ENCODE measurements around the gene OR2L2.

OR2L2 gene, protein sequence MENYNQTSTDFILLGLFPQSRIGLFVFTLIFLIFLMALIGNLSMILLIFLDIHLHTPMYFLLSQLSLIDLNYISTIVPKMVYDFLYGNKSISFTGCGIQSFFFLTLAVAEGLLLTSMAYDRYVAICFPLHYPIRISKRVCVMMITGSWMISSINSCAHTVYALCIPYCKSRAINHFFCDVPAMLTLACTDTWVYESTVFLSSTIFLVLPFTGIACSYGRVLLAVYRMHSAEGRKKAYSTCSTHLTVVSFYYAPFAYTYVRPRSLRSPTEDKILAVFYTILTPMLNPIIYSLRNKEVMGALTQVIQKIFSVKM

DNA sequence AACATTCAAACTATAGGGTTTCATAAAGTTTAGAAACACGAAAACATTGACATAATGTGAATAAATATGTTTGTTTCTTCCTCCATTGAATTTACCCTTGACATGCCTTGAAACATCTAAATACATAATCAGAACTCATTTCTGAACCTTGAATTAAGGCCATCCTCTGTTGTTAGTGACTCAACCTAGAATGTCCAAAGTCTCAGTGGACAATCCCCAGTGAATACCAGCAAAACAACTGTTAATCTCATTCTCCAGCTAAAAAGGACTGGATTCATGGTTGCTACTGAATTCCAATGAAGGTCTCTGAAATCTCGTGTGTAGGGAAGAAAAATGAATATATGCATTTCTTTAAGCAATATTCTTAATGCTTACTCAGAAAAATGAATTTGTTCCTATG lies at the start of gene OR2L2:
Gene OR2L2 (plus strand): TSS at position 301 of the 400 bp plus-strand sequence. CDS start 8,198 bp downstream, outside the sequence.
- Histone ChIP-seq H3K4me3 (ENCODE audit: low read depth, low read length) (no peak within 1 kb of the TSS), H2AFZ (ENCODE audit: low read length, unreplicated experiment) (no peak within 1 kb of the TSS), H3K36me3 (ENCODE audit: insufficient read depth, low read length) (no peaks in the 10 kb centered on the region), H3K27ac (ENCODE audit: low read depth, low read length) (no peak within 1 kb of the TSS), H3K27me3 (ENCODE audit: insufficient read depth, low read length) (no peaks in the 10 kb centered on the region), H3K79me2 (ENCODE audit: control insufficient read depth, insufficient read depth, low read length, unreplicated experiment) (no peaks in the 10 kb centered on the region), H3K4me1 (ENCODE audit: control insufficient read depth, insufficient read depth, low read length, unreplicated experiment) (no peaks in the 10 kb centered on the region)

- Histone ChIP-seq H3K79me2 (ENCODE audit: control insufficient read depth, insufficient read depth, low read length, unreplicated experiment) (no peaks in the 10 kb centered on the region), H2AFZ (ENCODE audit: low read length, unreplicated experiment) (no peak overlapping the region), H3K27ac (ENCODE audit: low read depth, low read length) (no peak overlapping the region), H3K36me3 (ENCODE audit: insufficient read depth, low read length) (no peaks in the 10 kb centered on the region), H3K4me3 (ENCODE audit: low read depth, low read length) (no peak overlapping the region), H3K4me1 (ENCODE audit: control insufficient read depth, insufficient read depth, low read length, unreplicated experiment) (no peaks in the 10 kb centered on the region), H3K27me3 (ENCODE audit: insufficient read depth, low read length) (no peaks in the 10 kb centered on the region)
These were observed 36.9 kb upstream of the OR2L2 start for GRCh38 chr1:247992986-247993385.

DNA sequence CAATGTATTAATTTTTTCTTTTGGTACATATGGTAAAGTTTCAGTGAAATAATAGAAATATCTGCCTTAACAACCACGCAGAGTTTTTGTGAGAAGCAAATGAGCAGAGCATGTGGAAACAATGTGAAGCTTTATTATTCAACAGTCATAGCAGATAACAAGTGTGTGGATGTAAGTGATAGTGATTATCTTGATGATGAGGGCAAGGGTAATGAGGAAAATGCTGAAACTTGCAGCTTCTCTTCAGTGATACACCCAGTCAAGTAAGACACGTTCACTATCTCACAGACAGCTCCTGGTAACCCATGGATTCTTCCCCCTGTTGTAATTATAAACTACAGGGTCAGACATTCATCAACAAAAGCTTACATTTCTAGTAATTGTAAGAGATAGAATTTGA lies 31.1 kb upstream of the OR2L2 start:
- H3K79me2 ChIP-seq (ENCODE audit: control insufficient read depth, insufficient read depth, low read length, unreplicated experiment) = no peaks in the 10 kb centered on the region

GRCh38 chr1:248000169-248000568 lies 29.7 kb upstream of the OR2L2 start:
- no peaks in the 10 kb centered on the region for H3K27me3 ChIP-seq (ENCODE audit: insufficient read depth, low read length)
- H3K27ac ChIP-seq (ENCODE audit: low read depth, low read length) = no peak overlapping the region

More for the DNA sequence above, 31.1 kb upstream of the OR2L2 start:
- no peak overlapping the region for H2AFZ ChIP-seq (ENCODE audit: low read length, unreplicated experiment)
- no peaks in the 10 kb centered on the region for H3K36me3 ChIP-seq (ENCODE audit: insufficient read depth, low read length)
- no peaks in the 10 kb centered on the region for H3K27me3 ChIP-seq (ENCODE audit: insufficient read depth, low read length)
- no peaks in the 10 kb centered on the region for H3K4me1 ChIP-seq (ENCODE audit: control insufficient read depth, insufficient read depth, low read length, unreplicated experiment)
- no peak overlapping the region for H3K27ac ChIP-seq (ENCODE audit: low read depth, low read length)
- H3K4me3 ChIP-seq (ENCODE audit: low read depth, low read length) = no peak overlapping the region

DNA sequence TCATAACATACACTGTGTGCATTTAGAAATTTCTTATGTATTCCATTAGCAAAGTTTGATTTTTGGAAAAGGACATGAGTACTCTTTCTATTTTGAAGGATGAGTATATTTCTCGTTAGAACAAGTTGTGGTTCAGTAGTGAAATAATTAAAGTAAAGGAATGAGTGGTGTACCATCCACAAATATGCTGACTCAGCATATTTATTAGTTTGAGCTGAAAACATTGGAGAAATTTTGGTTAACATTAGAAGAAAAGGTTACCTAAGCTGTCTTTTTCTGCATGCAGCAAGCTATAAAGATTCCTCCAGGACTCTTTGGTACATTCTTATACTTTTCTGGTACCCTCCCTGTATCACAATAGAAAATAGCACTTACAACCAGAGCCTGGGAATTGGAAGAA lies 22.1 kb upstream of the OR2L2 start:
- Histone ChIP-seq H3K27ac (ENCODE audit: low read depth, low read length) (no peak overlapping the region), H3K27me3 (ENCODE audit: insufficient read depth, low read length) (no peaks in the 10 kb centered on the region), H3K4me3 (ENCODE audit: low read depth, low read length) (no peak overlapping the region), H3K79me2 (ENCODE audit: control insufficient read depth, insufficient read depth, low read length, unreplicated experiment) (no peaks in the 10 kb centered on the region), H3K4me1 (ENCODE audit: control insufficient read depth, insufficient read depth, low read length, unreplicated experiment) (no peaks in the 10 kb centered on the region), H2AFZ (ENCODE audit: low read length, unreplicated experiment) (no peak overlapping the region), H3K36me3 (ENCODE audit: insufficient read depth, low read length) (no peaks in the 10 kb centered on the region)

More at GRCh38 chr1:248000169-248000568, 29.7 kb upstream of the OR2L2 start:
- H3K36me3 ChIP-seq (ENCODE audit: insufficient read depth, low read length) = no peaks in the 10 kb centered on the region
- H3K4me1 ChIP-seq (ENCODE audit: control insufficient read depth, insufficient read depth, low read length, unreplicated experiment) = no peaks in the 10 kb centered on the region
- H2AFZ ChIP-seq (ENCODE audit: low read length, unreplicated experiment) = no peak overlapping the region
- H3K4me3 ChIP-seq (ENCODE audit: low read depth, low read length) = no peak overlapping the region
- no peaks in the 10 kb centered on the region for H3K79me2 ChIP-seq (ENCODE audit: control insufficient read depth, insufficient read depth, low read length, unreplicated experiment)

DNA sequence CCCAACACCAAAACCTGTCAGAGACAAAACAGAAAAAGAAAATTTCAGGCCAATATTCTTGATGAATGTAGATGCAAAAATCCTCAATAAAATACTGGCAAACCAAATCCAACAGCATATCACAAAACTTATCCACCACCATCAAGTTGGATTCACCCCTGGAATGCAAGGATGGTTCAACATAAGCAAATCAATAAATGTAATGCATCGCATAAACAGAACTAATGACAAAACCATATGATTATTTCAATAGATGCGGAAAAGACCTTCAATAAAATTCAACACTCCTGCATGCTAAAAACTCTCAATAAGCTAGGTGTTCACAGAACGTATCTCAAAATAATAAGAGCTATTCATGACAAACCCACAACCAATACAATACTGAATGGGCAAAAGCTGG lies 20.2 kb upstream of the OR2L2 start:
- H2AFZ ChIP-seq (ENCODE audit: low read length, unreplicated experiment) = no peak overlapping the region
- no peak overlapping the region for H3K4me3 ChIP-seq (ENCODE audit: low read depth, low read length)
- no peaks in the 10 kb centered on the region for H3K79me2 ChIP-seq (ENCODE audit: control insufficient read depth, insufficient read depth, low read length, unreplicated experiment)
- no peaks in the 10 kb centered on the region for H3K36me3 ChIP-seq (ENCODE audit: insufficient read depth, low read length)
- no peak overlapping the region for H3K27ac ChIP-seq (ENCODE audit: low read depth, low read length)
- no peaks in the 10 kb centered on the region for H3K27me3 ChIP-seq (ENCODE audit: insufficient read depth, low read length)
- no peaks in the 10 kb centered on the region for H3K4me1 ChIP-seq (ENCODE audit: control insufficient read depth, insufficient read depth, low read length, unreplicated experiment)

GRCh38 chr1:248013229-248013710 lies 16.6 kb upstream of the OR2L2 start, which contains the start of gene OR2L5:
Gene OR2L5, plus strand, starts transcription at chr1:248013660. Its CDS starts 8,288 bp downstream, at chr1:248021948.
- H3K79me2 ChIP-seq (ENCODE audit: control insufficient read depth, insufficient read depth, low read length, unreplicated experiment) = no peaks in the 10 kb centered on the region
- H2AFZ ChIP-seq (ENCODE audit: low read length, unreplicated experiment) = no peak within 1 kb of the TSS
- H3K27ac ChIP-seq (ENCODE audit: low read depth, low read length) = no peak within 1 kb of the TSS
- H3K4me1 ChIP-seq (ENCODE audit: control insufficient read depth, insufficient read depth, low read length, unreplicated experiment) = no peaks in the 10 kb centered on the region
- H3K4me3 ChIP-seq (ENCODE audit: low read depth, low read length) = no peak within 1 kb of the TSS
- no peaks in the 10 kb centered on the region for H3K36me3 ChIP-seq (ENCODE audit: insufficient read depth, low read length)
- H3K27me3 ChIP-seq (ENCODE audit: insufficient read depth, low read length) = no peaks in the 10 kb centered on the region

- Histone ChIP-seq H3K36me3 (ENCODE audit: insufficient read depth, low read length) (no peaks in the 10 kb centered on the region), H3K79me2 (ENCODE audit: control insufficient read depth, insufficient read depth, low read length, unreplicated experiment) (no peaks in the 10 kb centered on the region), H3K27me3 (ENCODE audit: insufficient read depth, low read length) (no peaks in the 10 kb centered on the region), H3K27ac (ENCODE audit: low read depth, low read length) (no peak overlapping the region), H2AFZ (ENCODE audit: low read length, unreplicated experiment) (no peak overlapping the region), H3K4me3 (ENCODE audit: low read depth, low read length) (no peak overlapping the region), H3K4me1 (ENCODE audit: control insufficient read depth, insufficient read depth, low read length, unreplicated experiment) (no peaks in the 10 kb centered on the region)
These were observed 14.1 kb upstream of the OR2L2 start for GRCh38 chr1:248015803-248016202.

- Histone ChIP-seq H3K4me1 (ENCODE audit: control insufficient read depth, insufficient read depth, low read length, unreplicated experiment) (no peaks in the 10 kb centered on the region), H3K4me3 (ENCODE audit: low read depth, low read length) (no peak overlapping the region), H3K27ac (ENCODE audit: low read depth, low read length) (no peak overlapping the region), H3K27me3 (ENCODE audit: insufficient read depth, low read length) (no peaks in the 10 kb centered on the region), H3K79me2 (ENCODE audit: control insufficient read depth, insufficient read depth, low read length, unreplicated experiment) (no peaks in the 10 kb centered on the region), H3K36me3 (ENCODE audit: insufficient read depth, low read length) (no peaks in the 10 kb centered on the region), H2AFZ (ENCODE audit: low read length, unreplicated experiment) (no peak overlapping the region)
These were observed 15.3 kb downstream of the OR2L2 start for GRCh38 chr1:248045209-248045608.

DNA sequence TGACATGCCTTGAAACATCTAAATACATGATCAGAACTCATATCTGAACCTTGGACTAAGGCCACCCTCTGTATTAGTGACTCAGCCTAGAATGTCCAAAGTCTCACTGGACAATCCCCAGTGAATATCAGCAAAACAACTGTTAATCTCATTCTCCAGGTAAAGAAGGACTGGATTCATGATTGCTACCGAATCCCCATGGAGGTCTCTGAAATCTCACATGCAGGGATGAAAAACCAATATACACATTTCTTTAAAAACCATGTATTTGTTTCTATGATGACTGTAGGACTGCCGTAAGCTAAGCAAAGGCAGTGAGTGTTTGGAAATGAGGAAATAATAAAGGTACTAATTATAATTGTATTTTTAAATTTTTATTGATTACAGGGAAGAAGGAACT lies 16.7 kb downstream of the OR2L2 start, which contains the start of gene OR2L3:
Gene OR2L3 (plus strand): TSS at position 301 of the 400 bp plus-strand sequence. CDS start 13,846 bp downstream, outside the sequence.
- Histone ChIP-seq H3K4me3 (ENCODE audit: low read depth, low read length) (no peak within 1 kb of the TSS), H2AFZ (ENCODE audit: low read length, unreplicated experiment) (no peak within 1 kb of the TSS), H3K27me3 (ENCODE audit: insufficient read depth, low read length) (no peaks in the 10 kb centered on the region), H3K36me3 (ENCODE audit: insufficient read depth, low read length) (no peaks in the 10 kb centered on the region), H3K27ac (ENCODE audit: low read depth, low read length) (no peak within 1 kb of the TSS), H3K79me2 (ENCODE audit: control insufficient read depth, insufficient read depth, low read length, unreplicated experiment) (no peaks in the 10 kb centered on the region), H3K4me1 (ENCODE audit: control insufficient read depth, insufficient read depth, low read length, unreplicated experiment) (no peaks in the 10 kb centered on the region)

- Histone ChIP-seq H3K79me2 (ENCODE audit: control insufficient read depth, insufficient read depth, low read length, unreplicated experiment) (no peaks in the 10 kb centered on the region), H3K36me3 (ENCODE audit: insufficient read depth, low read length) (no peaks in the 10 kb centered on the region), H3K27me3 (ENCODE audit: insufficient read depth, low read length) (no peaks in the 10 kb centered on the region), H3K4me3 (ENCODE audit: low read depth, low read length) (no peak overlapping the region), H3K4me1 (ENCODE audit: control insufficient read depth, insufficient read depth, low read length, unreplicated experiment) (no peaks in the 10 kb centered on the region), H3K27ac (ENCODE audit: low read depth, low read length) (no peak overlapping the region), H2AFZ (ENCODE audit: low read length, unreplicated experiment) (no peak overlapping the region)
These were observed 17.1 kb downstream of the OR2L2 start for GRCh38 chr1:248047008-248047407.

Measured in ACC112 (cell line).